C4-2B (cell line): ENCODE results near the gene EFNA5.

Experiments used
- ZFX ChIP-seq: fragments of 450-650 bp; IDR thresholded peaks from 2 replicates; pipeline ENCODE4 v1.6.1; 2017
- TF ChIP-seq, protein P1 (sequence below): fragments of 450-650 bp; conservative IDR thresholded peaks from 2 replicates; pipeline ENCODE4 v1.5.1; 2017; ENCODE audit warnings: mild to moderate bottlenecking

DNA sequence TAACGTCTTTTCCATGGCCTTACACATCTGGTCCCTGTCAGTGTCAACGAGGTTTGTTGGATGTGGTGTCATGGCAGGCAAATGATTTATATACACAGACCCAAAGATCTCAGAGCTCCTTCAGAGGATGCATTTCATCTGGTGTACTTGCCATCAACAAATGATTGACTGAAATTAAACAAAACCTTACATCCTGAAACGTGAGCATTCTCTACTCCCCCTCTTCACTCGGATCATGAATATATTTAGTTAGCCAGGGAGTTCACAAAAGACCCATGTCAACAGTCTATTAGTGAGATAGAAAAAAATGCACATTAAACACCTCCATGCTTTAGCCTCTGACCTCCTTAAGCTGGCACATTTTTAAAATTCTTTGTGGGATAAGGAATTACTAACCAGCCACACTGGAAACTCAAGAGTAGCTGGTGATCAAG, 215.6 kb downstream of the EFNA5 start:
- TF ChIP-seq, protein P1, sequence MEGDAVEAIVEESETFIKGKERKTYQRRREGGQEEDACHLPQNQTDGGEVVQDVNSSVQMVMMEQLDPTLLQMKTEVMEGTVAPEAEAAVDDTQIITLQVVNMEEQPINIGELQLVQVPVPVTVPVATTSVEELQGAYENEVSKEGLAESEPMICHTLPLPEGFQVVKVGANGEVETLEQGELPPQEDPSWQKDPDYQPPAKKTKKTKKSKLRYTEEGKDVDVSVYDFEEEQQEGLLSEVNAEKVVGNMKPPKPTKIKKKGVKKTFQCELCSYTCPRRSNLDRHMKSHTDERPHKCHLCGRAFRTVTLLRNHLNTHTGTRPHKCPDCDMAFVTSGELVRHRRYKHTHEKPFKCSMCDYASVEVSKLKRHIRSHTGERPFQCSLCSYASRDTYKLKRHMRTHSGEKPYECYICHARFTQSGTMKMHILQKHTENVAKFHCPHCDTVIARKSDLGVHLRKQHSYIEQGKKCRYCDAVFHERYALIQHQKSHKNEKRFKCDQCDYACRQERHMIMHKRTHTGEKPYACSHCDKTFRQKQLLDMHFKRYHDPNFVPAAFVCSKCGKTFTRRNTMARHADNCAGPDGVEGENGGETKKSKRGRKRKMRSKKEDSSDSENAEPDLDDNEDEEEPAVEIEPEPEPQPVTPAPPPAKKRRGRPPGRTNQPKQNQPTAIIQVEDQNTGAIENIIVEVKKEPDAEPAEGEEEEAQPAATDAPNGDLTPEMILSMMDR = no peak
- TF ChIP-seq ZFX = no peak
